NK-92 treated with Interleukin-12 subunit alpha and Interleukin-12 subunit beta, amount 100 ng/mL, for 24 hours (cell line): ENCODE results near the gene SLAMF8.
A peak's percentile ranks its signal among the peaks of the same experiment; 100 is the strongest.

ENCODE experiments used
- DNase-seq: peaks from one replicate; lab custom pipeline; 2025; lab: John Stamatoyannopoulos, UW

Gene SLAMF8

GRCh38 chr1:159821171-159821867 is 5.4 kb upstream of the SLAMF8 start:
- DNase-seq: no peak

GRCh38 chr1:159823406-159823805 is 3.3 kb upstream of the SLAMF8 start:
- no peak for DNase-seq

- DNase-seq: no peak
Observed at GRCh38 chr1:159825564-159825963, 1.1 kb upstream of the SLAMF8 start.

GRCh38 chr1:159827102-159827490 is 423 bp downstream of the SLAMF8 start:
- DNase-seq: peak; percentile 54

- DNase-seq: no peak
Observed at GRCh38 chr1:159827549-159827948, 876 bp downstream of the SLAMF8 start.

- no peak for DNase-seq
Observed at GRCh38 chr1:159828176-159828575, 1.5 kb downstream of the SLAMF8 start.

- DNase-seq: no peak
Observed at GRCh38 chr1:159828581-159829272, 2.1 kb downstream of the SLAMF8 start.

GRCh38 chr1:159829273-159829634 is 2.6 kb downstream of the SLAMF8 start:
- DNase-seq: peak; percentile 23

GRCh38 chr1:159829822-159830465 is 3.3 kb downstream of the SLAMF8 start:
- DNase-seq: no peak

- peak; percentile 39 for DNase-seq
Observed at GRCh38 chr1:159830722-159831121, 4.0 kb downstream of the SLAMF8 start.

GRCh38 chr1:159831412-159832141 is 4.9 kb downstream of the SLAMF8 start:
- no peak for DNase-seq

- DNase-seq: no peak
Observed at GRCh38 chr1:159832309-159832708, 5.6 kb downstream of the SLAMF8 start.

GRCh38 chr1:159835356-159835755 is 8.7 kb downstream of the SLAMF8 start:
- DNase-seq: no peak

GRCh38 chr1:159835862-159836525 is 9.3 kb downstream of the SLAMF8 start:
- no peak for DNase-seq

- DNase-seq: no peak
Observed at GRCh38 chr1:159838715-159839114, 12.0 kb downstream of the SLAMF8 start.

GRCh38 chr1:159839116-159839849 is 12.6 kb downstream of the SLAMF8 start:
- no peak for DNase-seq

GRCh38 chr1:159841749-159842148 is 15.1 kb downstream of the SLAMF8 start:
- DNase-seq: no peak

- no peak for DNase-seq
Observed at GRCh38 chr1:159843459-159843858, 16.8 kb downstream of the SLAMF8 start.

- DNase-seq: no peak
Observed at GRCh38 chr1:159845751-159846629, 19.3 kb downstream of the SLAMF8 start.

GRCh38 chr1:159847231-159847630 is 20.6 kb downstream of the SLAMF8 start:
- DNase-seq: no peak
